GM12891 (cell line): Measurements from ENCODE around the gene FGF14.

Source experiments
- DNase-seq: peaks from one replicate; pipeline ENCODE4 v3.0.0; 2011; ENCODE audit warnings: low spot score; ENCODE audit not compliant: insufficient read length
- FAIRE-seq: peaks from 2 replicates; lab custom pipeline; 2011; peaks lifted over from hg19 to GRCh38; lab: Jason Lieb, UNC
- PAX5 ChIP-seq: IDR thresholded peaks from 2 replicates; pipeline ENCODE4 v1.6.1; 2011; ENCODE audit warnings: low read length, moderate library complexity, mild to moderate bottlenecking; ENCODE audit not compliant: insufficient read depth, severe bottlenecking
- POLR2A ChIP-seq: IDR thresholded peaks from 2 replicates; pipeline ENCODE4 v1.6.1; 2011; ENCODE audit warnings: low read depth, low read length, control low read depth
- POLR2AphosphoS5 ChIP-seq: IDR thresholded peaks from 2 replicates; pipeline ENCODE4 v1.6.1; 2011; ENCODE audit warnings: low read depth, low read length, control low read depth
- POU2F2 ChIP-seq: IDR thresholded peaks from 2 replicates; pipeline ENCODE4 v1.6.1; 2011; ENCODE audit warnings: low read depth, mild to moderate bottlenecking, control low read depth, low read length, moderate library complexity
- SPI1 ChIP-seq: IDR thresholded peaks from 2 replicates; pipeline ENCODE4 v1.6.1; 2011; ENCODE audit warnings: low read depth, low read length, control low read depth
- TAF1 ChIP-seq: IDR thresholded peaks from 2 replicates; pipeline ENCODE4 v1.6.1; 2011; ENCODE audit warnings: low read depth, low read length, control low read depth

The FGF14 gene

GRCh38 chr13:101972191-101972590, 429.7 kb downstream of the FGF14 start:
- DNase-seq (no peak), FAIRE-seq (no peak)
- TF ChIP-seq POLR2A (no peak), TAF1 (no peak), SPI1 (no peak), POLR2AphosphoS5 (no peak), POU2F2 (no peak), PAX5 (no peak)

- FAIRE-seq (no peak), DNase-seq (no peak)
- TF ChIP-seq TAF1 (no peak), POLR2A (no peak), POU2F2 (no peak), SPI1 (no peak), POLR2AphosphoS5 (no peak), PAX5 (no peak)
Observed at GRCh38 chr13:101970341-101970740, 431.5 kb downstream of the FGF14 start.

GRCh38 chr13:101967781-101968180, 434.1 kb downstream of the FGF14 start:
- TF ChIP-seq TAF1, result no peak
- TF ChIP-seq SPI1, result no peak
- TF ChIP-seq POLR2AphosphoS5, result no peak
- no peak for TF ChIP-seq POU2F2
- no peak for TF ChIP-seq POLR2A
- TF ChIP-seq PAX5, result no peak
- DNase-seq, result no peak
- no peak for FAIRE-seq

- no peak for FAIRE-seq
- TF ChIP-seq POLR2A (no peak), TAF1 (no peak), SPI1 (no peak), POLR2AphosphoS5 (no peak), PAX5 (no peak), POU2F2 (no peak)
- no peak for DNase-seq
Observed at GRCh38 chr13:101967216-101967615, 434.6 kb downstream of the FGF14 start.

GRCh38 chr13:101965096-101965495, 436.8 kb downstream of the FGF14 start:
- TF ChIP-seq PAX5 (no peak), SPI1 (no peak), TAF1 (no peak), POLR2AphosphoS5 (no peak), POLR2A (no peak), POU2F2 (no peak)
- no peak for FAIRE-seq

GRCh38 chr13:101959016-101959415, 442.8 kb downstream of the FGF14 start:
- DNase-seq (no peak), FAIRE-seq (no peak)
- TF ChIP-seq TAF1 (no peak), PAX5 (no peak), SPI1 (no peak), POLR2AphosphoS5 (no peak), POU2F2 (no peak), POLR2A (no peak)

More at GRCh38 chr13:101965096-101965495, 436.8 kb downstream of the FGF14 start:
- no peak for DNase-seq

- TF ChIP-seq POLR2A (no peak), POU2F2 (no peak), POLR2AphosphoS5 (no peak), TAF1 (no peak), PAX5 (no peak), SPI1 (no peak)
- no peak for FAIRE-seq
- DNase-seq, result no peak
Observed at GRCh38 chr13:101955764-101956163, 446.1 kb downstream of the FGF14 start.

- FAIRE-seq (no peak), DNase-seq (no peak)
- TF ChIP-seq POLR2A (no peak), POU2F2 (no peak), TAF1 (no peak), SPI1 (no peak), PAX5 (no peak), POLR2AphosphoS5 (no peak)
Observed at GRCh38 chr13:101951114-101951513, 450.7 kb downstream of the FGF14 start.

GRCh38 chr13:101949681-101950080, 452.2 kb downstream of the FGF14 start:
- DNase-seq (no peak), FAIRE-seq (no peak)
- no peak for TF ChIP-seq TAF1
- no peak for TF ChIP-seq PAX5
- no peak for TF ChIP-seq POLR2A
- TF ChIP-seq POLR2AphosphoS5, result no peak
- TF ChIP-seq SPI1, result no peak
- no peak for TF ChIP-seq POU2F2

GRCh38 chr13:101946401-101946800, 455.4 kb downstream of the FGF14 start:
- no peak for DNase-seq
- TF ChIP-seq POU2F2 (no peak), POLR2A (no peak), TAF1 (no peak), SPI1 (no peak), POLR2AphosphoS5 (no peak), PAX5 (no peak)

More at GRCh38 chr13:101946401-101946800, 455.4 kb downstream of the FGF14 start:
- FAIRE-seq, result no peak
